SK-N-DZ (cell line): Measurements from ENCODE around the gene SOX15.
A peak's percentile ranks its signal among the peaks of the same experiment; 100 is the strongest.

Experiments used
- DNase-seq: peaks from one replicate; pipeline ENCODE4 v3.0.0-alpha.2; 2015; ENCODE audit warnings: low spot score
- small RNA-seq, 2 experiments: library from RNA; depleted of rRNA; stranded (forward); fragments of <200 nt; gene quantifications; one replicate each; pipeline ENCODE3, GENCODE V24; 2014

Gene SOX15

GRCh38 chr17:7558544-7559319 lies 31.2 kb downstream of the SOX15 start, which contains the start of gene TNFSF13:
TNFSF13 (plus strand) TSS chr17:7558750; CDS start chr17:7559040, 290 bp downstream.
- DNase-seq, result no peak

- DNase-seq, result peak; percentile 56
Observed at GRCh38 chr17:7557775-7558543, 31.9 kb downstream of the SOX15 start.

GRCh38 chr17:7557147-7557764 lies 32.6 kb downstream of the SOX15 start:
- no peak for DNase-seq

- no peak for DNase-seq
Observed at GRCh38 chr17:7556627-7557026, 33.3 kb downstream of the SOX15 start.

- no peak for DNase-seq
Observed at GRCh38 chr17:7555320-7555948, 34.5 kb downstream of the SOX15 start.

GRCh38 chr17:7553356-7553755 lies 36.5 kb downstream of the SOX15 start:
- DNase-seq, result no peak

- DNase-seq, result no peak
Observed at GRCh38 chr17:7552621-7553051, 37.3 kb downstream of the SOX15 start.

- DNase-seq, result no peak
Observed at GRCh38 chr17:7551396-7551795, 38.5 kb downstream of the SOX15 start.

GRCh38 chr17:7550344-7550743 lies 39.5 kb downstream of the SOX15 start:
- no peak for DNase-seq

- DNase-seq, result no peak
Observed at GRCh38 chr17:7549401-7550055, 40.4 kb downstream of the SOX15 start.

- no peak for DNase-seq
Observed at GRCh38 chr17:7548585-7549400, 41.1 kb downstream of the SOX15 start, which contains the start of gene TNFSF12. TNFSF12 (plus strand) TSS chr17:7549058; CDS start chr17:7549154, 96 bp downstream.

- no peak for DNase-seq
Observed at GRCh38 chr17:7544911-7545310, 45.0 kb downstream of the SOX15 start.

GRCh38 chr17:7541074-7541621 lies 48.7 kb downstream of the SOX15 start:
- no peak for DNase-seq

- no peak for DNase-seq
Observed at GRCh38 chr17:7538891-7539545, 50.9 kb downstream of the SOX15 start.

Small RNAs within 50 kb of the gene (small RNA-seq; reads per million reads assigned to genes)
- gene CD68, result 0 reads per million in 2 experiments
- gene SNORA48, result 0 reads per million in 2 experiments
- 0 reads per million in 2 experiments for gene SNORD10
